Neuronal stem cell (in vitro differentiated cells): ENCODE measurements around the gene DYNC1I2.

Experiments used
- DNase-seq: peaks from one replicate; pipeline ENCODE4 v3.0.0-alpha.2; 2013; ENCODE audit warnings: low spot score
- H2AFZ ChIP-seq: one replicate; pipeline ENCODE4 v1.6.1; 2013; ENCODE audit warnings: mild to moderate bottlenecking, low read length, inconsistent platforms
- H2AK5ac ChIP-seq: 2 replicates; pipeline ENCODE4 v1.6.1; 2013; ENCODE audit warnings: low read depth, mild to moderate bottlenecking, inconsistent platforms, low read length, moderate library complexity, mixed read lengths
- H2BK120ac ChIP-seq: 2 replicates; pipeline ENCODE4 v1.6.1; 2013; ENCODE audit warnings: low read depth, mild to moderate bottlenecking, inconsistent platforms, low read length, moderate library complexity, mixed read lengths
- H2BK12ac ChIP-seq: one replicate; pipeline ENCODE4 v1.6.1; 2013; ENCODE audit warnings: low read length, inconsistent platforms
- H2BK15ac ChIP-seq: 2 replicates; pipeline ENCODE4 v1.6.1; 2013; ENCODE audit warnings: mild to moderate bottlenecking, low read length, inconsistent platforms, mixed read lengths
- H2BK5ac ChIP-seq: one replicate; pipeline ENCODE4 v1.6.1; 2013; ENCODE audit warnings: inconsistent platforms, mild to moderate bottlenecking, low read length, moderate library complexity
- H3K14ac ChIP-seq: one replicate; pipeline ENCODE4 v1.6.1; 2013; ENCODE audit warnings: low read length, inconsistent platforms
- H3K18ac ChIP-seq: 2 replicates; pipeline ENCODE4 v1.6.1; 2013; ENCODE audit warnings: low read length, inconsistent platforms
- H3K23ac ChIP-seq: 2 replicates; pipeline ENCODE4 v1.6.1; 2013; ENCODE audit warnings: low read depth, mild to moderate bottlenecking, mixed read lengths, low read length, inconsistent platforms; ENCODE audit not compliant: poor library complexity
- H3K27ac ChIP-seq: replicated peaks from 3 replicates; pipeline ENCODE4 v1.5.1; 2013; ENCODE audit warnings: low read length, inconsistent platforms
- H3K27me3 ChIP-seq, 3 experiments: 2 replicates each; pipeline ENCODE4 v1.6.1; 2013; ENCODE audit warnings: low read length in 3 of 3, mild to moderate bottlenecking in 2 of 3, inconsistent platforms in 1 of 3, low read depth in 1 of 3, mixed read lengths in 1 of 3, moderate library complexity in 1 of 3; ENCODE audit not compliant: control insufficient read depth in 3 of 3, insufficient read depth in 3 of 3
- H3K36me3 ChIP-seq, 2 donors: replicated peaks in 1 of 2; 2 replicates each; pipeline ENCODE4 v1.6.1; 2013; ENCODE audit warnings: low read length in 2 of 2; ENCODE audit not compliant: control insufficient read depth in 2 of 2, insufficient read depth in 2 of 2
- H3K4ac ChIP-seq: 2 replicates; pipeline ENCODE4 v1.6.1; 2013; ENCODE audit warnings: inconsistent platforms, mild to moderate bottlenecking, low read length, moderate library complexity
- H3K4me1 ChIP-seq, 2 donors: 1 replicate in 1 of 2; 2 replicates in 1 of 2; pipeline ENCODE4 v1.6.1; 2013; ENCODE audit warnings: low read length in 2 of 2, low read depth in 1 of 2; ENCODE audit not compliant: control insufficient read depth in 2 of 2, insufficient read depth in 1 of 2
- H3K4me2 ChIP-seq: one replicate; pipeline ENCODE4 v1.6.1; 2013; ENCODE audit warnings: mild to moderate bottlenecking, low read length, inconsistent platforms; ENCODE audit not compliant: insufficient read depth, poor library complexity, severe bottlenecking
- H3K4me3 ChIP-seq, 2 donors: 2 replicates each; pipeline ENCODE4 v1.5.1; 2013; ENCODE audit warnings: low read length in 2 of 2, mild to moderate bottlenecking in 2 of 2, inconsistent platforms in 1 of 2, moderate library complexity in 1 of 2
- H3K79me1 ChIP-seq: one replicate; pipeline ENCODE4 v1.6.1; 2013; ENCODE audit warnings: low read depth, mild to moderate bottlenecking, inconsistent platforms, low read length, moderate library complexity
- H3K9ac ChIP-seq: one replicate; pipeline ENCODE4 v1.6.1; 2013; ENCODE audit warnings: mild to moderate bottlenecking, low read depth, low read length, inconsistent platforms; ENCODE audit not compliant: poor library complexity
- H3K9me3 ChIP-seq, 2 donors: replicated peaks in 1 of 2; 2 replicates each; pipeline versions ENCODE3 to v1.6.1; 2013; ENCODE audit warnings: low read length in 2 of 2, mild to moderate bottlenecking in 2 of 2, inconsistent platforms in 1 of 2, low read depth in 1 of 2, mixed read lengths in 1 of 2, moderate library complexity in 1 of 2; ENCODE audit not compliant: control insufficient read depth in 2 of 2, insufficient read depth in 1 of 2
- H4K8ac ChIP-seq: one replicate; pipeline ENCODE4 v1.6.1; 2013; ENCODE audit warnings: low read depth, mild to moderate bottlenecking, inconsistent platforms, low read length, moderate library complexity
- H4K91ac ChIP-seq: one replicate; pipeline ENCODE4 v1.6.1; 2013; ENCODE audit warnings: low read length, low read depth, mild to moderate bottlenecking, inconsistent platforms; ENCODE audit not compliant: poor library complexity
- WGBS, 2 donors: extraction: QIAGEN DNeasy Blood & Tissue Kit; methylation state at CpG; one replicate each; pipeline ENCODE4 v1.1.7; 2013; ENCODE audit warnings: missing lambda C conversion rate in 2 of 2, mixed read lengths in 1 of 2; ENCODE audit not compliant: insufficient read length in 2 of 2, insufficient replicate concordance in 1 of 2; ENCODE audit errors: extremely low coverage in 2 of 2; 5-methylcytosine and 5-hydroxymethylcytosine counted together

DYNC1I2 gene

DNA sequence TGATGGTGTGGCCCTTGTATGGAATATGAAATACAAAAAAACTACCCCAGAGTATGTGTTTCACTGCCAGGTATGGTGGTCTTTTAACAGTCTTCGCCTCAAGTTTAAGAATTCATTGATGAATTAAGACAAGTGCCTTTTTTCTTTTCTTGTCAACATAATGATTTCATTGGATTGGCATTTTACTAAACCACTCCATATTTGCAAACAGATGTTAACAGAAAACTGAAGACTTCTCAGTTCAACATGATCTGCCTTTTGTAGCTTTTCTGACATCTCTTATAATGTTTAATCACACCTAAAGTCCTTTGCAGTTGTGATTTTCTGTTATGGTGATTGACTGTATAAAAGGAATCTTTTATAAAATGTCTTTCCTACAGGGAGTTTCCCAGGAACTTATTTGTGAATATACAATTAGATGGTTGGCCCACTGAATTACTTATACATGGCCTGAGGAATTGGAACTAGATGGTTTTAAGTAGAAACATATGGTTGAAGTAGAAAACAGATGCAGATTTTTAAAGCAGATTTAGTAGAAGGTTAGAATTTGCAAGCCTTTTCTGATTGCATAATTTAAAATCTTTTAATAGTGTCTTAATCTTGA is 39.7 kb downstream of the DYNC1I2 start:
- Histone ChIP-seq H2BK15ac (no peak overlapping the region), H3K27me3 (no peaks in the 10 kb centered on the region), H3K4me3 (no peak overlapping the region), H3K4me1 (peaks cover 0 to 8% of the 10 kb centered on the region in 2 donors), H2AK5ac (no peak overlapping the region), H2BK120ac (no peak overlapping the region), H4K8ac (no peak overlapping the region), H3K27ac (no peak overlapping the region), H3K4me2 (no peak overlapping the region), H3K9ac (no peak overlapping the region), H3K36me3 (peaks cover 7 to 92% of the 10 kb centered on the region in 2 donors), H2BK12ac (no peak overlapping the region), H3K18ac (no peak overlapping the region), H2BK5ac (no peak overlapping the region), H3K23ac (no peak overlapping the region), H3K9me3 (no peaks in the 10 kb centered on the region), H2AFZ (no peak overlapping the region), H3K79me1 (no peaks in the 10 kb centered on the region), H4K91ac (no peak overlapping the region), H3K4ac (no peak overlapping the region), H3K14ac (no peak overlapping the region)
- DNase-seq, result no peak
- WGBS, 2 donors, result no CpG with 5 or more reads among the region's 1 CpG

- Histone ChIP-seq H2BK5ac (no peak overlapping the region), H3K9me3 (no peaks in the 10 kb centered on the region), H3K9ac (no peak overlapping the region), H2BK120ac (no peak overlapping the region), H4K91ac (no peak overlapping the region), H3K23ac (no peak overlapping the region), H3K4me2 (no peak overlapping the region), H3K4me3 (no peak overlapping the region), H3K18ac (no peak overlapping the region), H2AFZ (no peak overlapping the region), H2AK5ac (no peak overlapping the region), H3K27me3 (no peaks in the 10 kb centered on the region), H3K27ac (no peak overlapping the region), H4K8ac (no peak overlapping the region), H3K14ac (no peak overlapping the region), H3K4me1 (peaks cover 0 to 2% of the 10 kb centered on the region in 2 donors), H3K36me3 (peaks cover 7 to 100% of the 10 kb centered on the region in 2 donors), H2BK15ac (no peak overlapping the region), H3K79me1 (no peaks in the 10 kb centered on the region), H3K4ac (no peak overlapping the region), H2BK12ac (no peak overlapping the region)
- DNase-seq, result no peak
- no CpG with 5 or more reads among the region's 3 CpGs for WGBS, 2 donors
Observed at GRCh38 chr2:171728989-171729951, 42.0 kb downstream of the DYNC1I2 start.

DNA sequence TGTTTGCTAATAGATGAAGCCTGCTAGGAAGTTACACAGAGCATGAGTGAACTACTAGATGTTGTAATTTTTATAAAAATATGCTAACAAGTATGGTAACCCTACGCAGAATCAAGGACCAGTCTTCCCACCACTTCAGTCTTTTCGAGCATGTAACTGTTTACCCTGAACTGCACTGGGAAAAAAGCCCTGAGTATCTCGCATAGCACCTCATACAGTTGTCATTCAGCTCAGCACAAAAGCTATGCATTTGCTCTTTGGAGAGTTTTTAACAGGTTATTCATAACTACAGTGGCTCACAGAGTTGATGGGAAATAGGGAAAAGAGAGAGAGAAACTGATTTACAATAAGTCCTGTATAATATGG is 42.7 kb downstream of the DYNC1I2 start:
- Histone ChIP-seq H3K4me3 (no peak overlapping the region), H3K4me1 (no peaks in the 10 kb centered on the region), H4K91ac (no peak overlapping the region), H2BK5ac (no peak overlapping the region), H3K18ac (no peak overlapping the region), H2BK15ac (no peak overlapping the region), H3K14ac (no peak overlapping the region), H3K36me3 (peaks cover 7 to 100% of the 10 kb centered on the region in 2 donors), H3K9me3 (no peaks in the 10 kb centered on the region), H3K27ac (no peak overlapping the region), H3K23ac (no peak overlapping the region), H3K4me2 (no peak overlapping the region), H2BK120ac (no peak overlapping the region), H2AFZ (no peak overlapping the region), H4K8ac (no peak overlapping the region), H3K79me1 (no peaks in the 10 kb centered on the region), H2AK5ac (no peak overlapping the region), H2BK12ac (no peak overlapping the region), H3K9ac (no peak overlapping the region), H3K4ac (no peak overlapping the region), H3K27me3 (no peaks in the 10 kb centered on the region)
- WGBS, 2 donors, result no CpG with 5 or more reads among the region's 3 CpGs
- DNase-seq, result no peak

DNA sequence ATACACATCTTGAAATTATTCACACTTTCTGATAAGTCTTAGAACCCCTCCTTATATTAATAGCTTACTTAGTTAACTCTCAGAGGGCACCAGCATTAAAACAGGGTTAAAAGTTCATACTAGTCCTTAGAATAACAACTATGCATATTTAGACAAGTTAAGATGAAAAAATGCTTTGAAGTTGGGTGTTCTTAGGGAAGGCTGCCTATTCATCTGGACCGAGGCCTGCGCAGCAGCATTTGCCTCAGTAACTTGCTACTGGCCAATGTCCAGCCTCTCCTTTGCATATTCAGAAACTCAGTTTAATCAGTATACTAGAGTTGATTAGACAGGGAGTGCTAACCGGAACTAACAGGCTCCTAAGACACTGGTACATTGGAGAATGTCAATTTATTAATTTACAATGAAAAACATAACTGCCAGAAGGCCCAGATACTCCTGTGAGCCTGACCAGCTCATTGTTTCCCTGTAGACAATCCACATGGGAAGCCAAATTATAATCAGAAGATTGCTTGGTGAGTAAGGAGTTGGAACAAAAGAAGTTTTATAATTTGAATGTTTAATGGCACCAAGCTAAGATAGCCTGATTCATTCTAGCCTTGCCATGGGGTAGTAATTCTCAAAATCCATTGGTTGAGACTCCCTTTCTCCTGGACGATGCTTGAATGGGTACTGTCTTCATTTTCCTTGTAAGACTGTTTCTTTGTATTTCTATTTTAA is 48.9 kb downstream of the DYNC1I2 start:
- H2BK12ac ChIP-seq, result no peak overlapping the region
- no peaks in the 10 kb centered on the region for H3K27me3 ChIP-seq
- no peak overlapping the region for H3K4ac ChIP-seq
- no peaks in the 10 kb centered on the region for H3K4me1 ChIP-seq
- H3K4me3 ChIP-seq, result no peak overlapping the region
- H4K8ac ChIP-seq, result no peak overlapping the region
- no peak overlapping the region for H2AFZ ChIP-seq
- no peaks in the 10 kb centered on the region for H3K79me1 ChIP-seq
- no peak overlapping the region for H3K23ac ChIP-seq
- H2BK120ac ChIP-seq, result no peak overlapping the region
- H2BK15ac ChIP-seq, result no peak overlapping the region
- H3K9me3 ChIP-seq, result no peaks in the 10 kb centered on the region
- no peak overlapping the region for H3K9ac ChIP-seq
- WGBS, 2 donors, result no CpG with 5 or more reads among the region's 4 CpGs
- H3K27ac ChIP-seq, result no peak overlapping the region
- H3K36me3 ChIP-seq, result peaks cover 10 to 97% of the 10 kb centered on the region in 2 donors
- no peak for DNase-seq
- no peak overlapping the region for H3K14ac ChIP-seq
- H4K91ac ChIP-seq, result no peak overlapping the region
- no peak overlapping the region for H2BK5ac ChIP-seq
- no peak overlapping the region for H3K18ac ChIP-seq
- no peak overlapping the region for H2AK5ac ChIP-seq
- no peak overlapping the region for H3K4me2 ChIP-seq
